Choroid plexus epithelial cell (primary cell): ENCODE results near the gene DNLZ.

Experiments used
- DNase-seq: peaks from one replicate; pipeline ENCODE4 v3.0.0-alpha.2; 2010; ENCODE audit warnings: low read depth
- H3K4me3 ChIP-seq: 2 replicates; pipeline ENCODE4 v1.5.1; 2011; ENCODE audit warnings: low read depth, mild to moderate bottlenecking, control low read depth, low read length, moderate library complexity
- TF ChIP-seq, protein P1 (sequence below): conservative IDR thresholded peaks from 2 replicates; pipeline ENCODE4 v1.5.1; 2011; ENCODE audit warnings: low read depth, mild to moderate bottlenecking, control low read depth, inconsistent platforms, low read length, moderate library complexity

DNLZ gene

DNA sequence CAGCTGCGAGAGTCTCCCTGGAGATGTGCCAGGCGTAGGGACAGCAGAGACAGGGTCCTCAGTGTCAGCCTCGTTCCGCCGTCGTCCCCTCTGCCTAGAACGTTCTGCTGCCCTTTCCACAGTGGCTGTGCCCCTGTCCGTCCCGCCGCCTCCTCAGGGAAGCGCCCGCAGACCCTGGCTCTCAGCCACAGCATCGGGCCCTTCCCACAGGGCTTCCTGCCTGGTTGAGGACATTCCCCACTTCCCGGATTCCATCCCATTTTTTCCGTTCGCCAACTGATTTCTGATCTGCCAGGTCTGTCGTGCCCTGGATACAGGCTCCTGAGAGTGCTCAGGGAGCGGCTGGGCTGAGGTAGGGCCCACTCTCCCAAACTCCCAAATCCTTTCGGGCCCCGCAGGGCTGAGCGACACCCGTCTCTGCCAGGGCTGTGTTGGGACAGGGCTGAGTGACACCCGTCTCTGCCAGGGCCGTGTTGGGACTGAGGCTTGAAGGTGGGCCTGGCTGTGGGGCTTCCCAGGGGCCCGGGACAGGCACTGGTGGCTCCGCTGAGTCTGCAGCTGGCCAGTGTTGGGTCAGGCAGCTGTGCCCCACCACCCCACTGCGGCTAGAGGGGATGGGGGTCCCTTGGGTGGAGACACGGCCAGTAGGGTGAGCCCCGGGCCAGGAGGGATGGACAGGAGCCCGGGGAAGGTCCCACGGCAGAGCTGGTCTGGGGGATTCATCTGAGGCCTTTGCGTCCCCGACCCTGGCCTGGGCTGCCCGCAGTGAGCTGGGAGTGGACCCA, 15.9 kb downstream of the DNLZ start:
- TF ChIP-seq, protein P1, sequence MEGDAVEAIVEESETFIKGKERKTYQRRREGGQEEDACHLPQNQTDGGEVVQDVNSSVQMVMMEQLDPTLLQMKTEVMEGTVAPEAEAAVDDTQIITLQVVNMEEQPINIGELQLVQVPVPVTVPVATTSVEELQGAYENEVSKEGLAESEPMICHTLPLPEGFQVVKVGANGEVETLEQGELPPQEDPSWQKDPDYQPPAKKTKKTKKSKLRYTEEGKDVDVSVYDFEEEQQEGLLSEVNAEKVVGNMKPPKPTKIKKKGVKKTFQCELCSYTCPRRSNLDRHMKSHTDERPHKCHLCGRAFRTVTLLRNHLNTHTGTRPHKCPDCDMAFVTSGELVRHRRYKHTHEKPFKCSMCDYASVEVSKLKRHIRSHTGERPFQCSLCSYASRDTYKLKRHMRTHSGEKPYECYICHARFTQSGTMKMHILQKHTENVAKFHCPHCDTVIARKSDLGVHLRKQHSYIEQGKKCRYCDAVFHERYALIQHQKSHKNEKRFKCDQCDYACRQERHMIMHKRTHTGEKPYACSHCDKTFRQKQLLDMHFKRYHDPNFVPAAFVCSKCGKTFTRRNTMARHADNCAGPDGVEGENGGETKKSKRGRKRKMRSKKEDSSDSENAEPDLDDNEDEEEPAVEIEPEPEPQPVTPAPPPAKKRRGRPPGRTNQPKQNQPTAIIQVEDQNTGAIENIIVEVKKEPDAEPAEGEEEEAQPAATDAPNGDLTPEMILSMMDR = no peak
- no peak for DNase-seq
- H3K4me3 ChIP-seq = no peak overlapping the region

DNA sequence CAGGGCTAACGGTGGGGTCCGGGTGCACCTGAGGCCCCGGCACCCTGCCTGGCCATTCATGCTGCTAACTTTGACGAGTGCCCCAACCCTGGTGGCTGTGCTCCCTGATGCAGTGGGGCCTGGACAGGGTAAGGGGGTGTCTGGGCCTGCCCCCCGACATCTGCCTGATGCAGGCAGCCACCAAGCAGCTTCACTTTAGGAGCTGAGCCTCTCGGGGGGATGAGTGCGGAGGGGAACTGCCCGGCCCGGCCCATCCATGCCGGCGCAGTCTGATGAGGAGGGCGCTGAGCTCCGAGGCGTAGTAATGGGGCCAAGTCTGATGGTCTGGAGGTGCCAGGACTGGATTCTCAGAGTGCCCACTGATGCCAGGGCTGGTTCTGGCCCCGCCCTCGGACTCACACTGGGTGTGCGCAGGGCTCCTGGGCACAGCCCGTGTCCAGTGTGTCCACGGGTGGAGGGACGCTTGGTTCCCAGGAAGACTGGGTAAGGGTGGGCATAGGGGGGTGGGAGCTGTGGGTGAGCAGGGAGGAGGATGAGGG, 16.5 kb downstream of the DNLZ start:
- DNase-seq = no peak
- TF ChIP-seq, protein P1 = no peak
- H3K4me3 ChIP-seq = no peak overlapping the region

DNA sequence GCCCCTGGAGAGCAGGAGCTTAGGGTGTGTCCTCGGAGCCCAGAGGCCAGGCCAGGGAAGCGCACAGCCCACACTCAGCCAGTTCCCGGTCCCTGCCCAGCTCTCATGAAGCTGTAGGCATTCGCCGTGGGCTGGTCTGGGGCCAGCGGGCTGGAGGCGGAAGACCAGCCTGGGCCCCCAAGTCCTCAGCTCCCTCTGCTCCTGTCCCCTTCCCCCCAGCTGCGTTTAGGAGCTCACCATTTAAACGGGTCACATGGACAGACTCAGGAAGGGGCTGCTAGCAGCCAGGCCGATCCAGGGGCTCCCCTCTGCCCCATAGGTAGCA, 17.4 kb downstream of the DNLZ start:
- TF ChIP-seq, protein P1 = no peak
- no peak for DNase-seq
- no peak overlapping the region for H3K4me3 ChIP-seq

DNA sequence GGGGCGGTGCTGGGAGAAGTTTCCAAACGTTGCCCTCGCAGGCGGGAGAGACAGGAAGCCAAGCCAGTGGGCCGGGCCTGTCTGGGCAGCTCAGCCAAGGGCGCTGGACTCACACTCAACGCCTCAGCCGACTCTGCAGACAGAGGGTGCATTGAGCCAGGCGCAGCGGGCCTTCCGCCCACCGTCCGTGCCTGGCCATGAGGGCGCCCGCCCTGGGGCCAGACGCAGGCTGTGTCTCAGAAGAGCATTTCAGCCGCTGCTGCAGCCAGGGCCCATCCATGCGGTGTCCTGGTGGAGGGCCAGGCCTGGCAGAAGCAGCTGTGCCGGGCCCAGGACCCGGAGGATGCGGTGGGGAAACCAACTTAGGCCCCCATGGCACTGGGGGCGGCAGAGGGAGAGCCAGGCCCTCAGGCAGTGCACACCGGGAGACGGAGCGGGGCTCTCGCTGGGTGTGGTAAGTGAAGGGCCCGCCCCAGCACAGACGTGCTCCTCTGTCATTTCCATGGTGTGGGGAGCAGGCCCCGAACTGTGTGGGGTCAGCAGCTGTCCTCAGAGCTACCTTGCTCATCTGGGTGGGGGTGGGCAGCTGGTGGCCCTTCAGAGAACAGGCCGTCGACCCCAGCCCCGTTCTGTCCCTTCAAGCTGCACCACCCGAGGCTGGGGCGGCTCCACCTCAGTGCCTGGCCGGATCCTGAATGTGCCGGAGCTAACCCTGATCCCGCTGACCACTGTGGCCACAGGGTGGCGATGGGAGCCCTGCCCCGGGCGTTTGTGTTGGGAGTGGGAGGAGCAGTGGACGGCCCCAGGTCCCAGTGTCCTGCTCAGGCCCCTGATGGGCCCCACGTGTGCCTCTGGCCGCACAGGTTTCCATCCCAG, 18.0 kb downstream of the DNLZ start:
- TF ChIP-seq, protein P1 = peak; percentile 60
- DNase-seq = peak; percentile 60
- H3K4me3 ChIP-seq = no peak overlapping the region

DNA sequence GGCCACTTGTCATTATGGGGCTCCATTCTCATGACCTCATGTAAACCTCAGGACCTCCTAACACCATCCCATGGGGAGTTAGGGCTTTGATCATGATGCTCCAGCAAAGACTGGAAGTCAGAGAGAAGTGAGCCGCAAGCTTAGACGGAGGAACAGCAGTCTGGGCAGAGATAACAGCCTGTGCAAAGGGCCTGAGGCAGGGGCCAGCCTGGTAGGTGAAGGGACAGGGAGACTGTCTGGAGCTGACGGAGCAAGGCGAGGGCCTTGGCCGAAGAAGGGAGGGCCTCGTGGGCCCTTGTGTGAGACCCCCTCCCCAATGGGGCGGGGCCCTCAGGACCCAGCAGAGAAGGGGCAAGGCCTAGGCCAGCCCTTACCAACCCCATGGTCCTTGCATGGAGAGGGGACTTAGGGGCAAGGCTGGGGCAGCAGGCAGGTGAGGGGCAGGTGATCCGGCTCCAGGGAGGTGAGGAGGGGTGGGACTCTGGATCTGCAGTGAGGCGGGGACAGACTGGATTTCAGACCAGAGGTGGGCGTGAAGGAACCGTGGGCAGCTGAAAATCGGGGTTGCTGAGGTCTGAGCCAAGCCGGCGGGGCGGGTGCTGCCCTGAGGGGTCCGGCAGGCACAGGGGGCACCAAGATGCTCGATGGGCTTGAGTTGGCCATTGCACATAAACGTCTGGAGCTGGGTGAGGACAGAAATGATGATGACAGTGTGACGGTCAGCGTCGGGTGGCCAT, 18.8 kb downstream of the DNLZ start:
- no peak for DNase-seq
- no peak overlapping the region for H3K4me3 ChIP-seq
- TF ChIP-seq, protein P1 = no peak

DNA sequence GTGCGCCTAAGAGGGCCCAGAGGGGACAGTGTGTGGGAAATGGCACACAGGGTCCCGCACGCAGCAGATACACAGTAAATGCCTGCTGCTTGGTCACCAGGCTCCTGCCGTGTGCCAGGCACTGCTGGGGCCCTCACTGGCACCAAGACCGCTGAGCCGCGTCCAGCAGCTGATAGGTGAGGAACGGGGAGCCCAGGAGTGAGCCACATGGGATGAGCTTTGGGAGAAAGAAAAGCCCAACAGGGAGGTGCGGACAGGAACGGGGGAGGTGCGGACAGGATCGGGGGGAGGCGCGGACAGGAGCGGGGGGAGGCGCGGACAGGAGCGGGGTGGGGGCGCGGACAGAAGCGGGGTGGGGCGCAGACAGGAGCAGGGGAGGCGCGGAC, 19.7 kb downstream of the DNLZ start:
- no peak overlapping the region for H3K4me3 ChIP-seq
- TF ChIP-seq, protein P1 = no peak
- no peak for DNase-seq
